Suprapubic skin (tissue), 4 donors: ENCODE data around the gene PMF1. TPM values are rescaled to one million over a fixed set of nuclear protein-coding genes. Genes with fewer than 3 reads are reported as not detected.

Source experiments
- DNase-seq, 2 donors: peaks; one replicate each; pipeline ENCODE4 v3.0.0-alpha.2; 2019; ENCODE audit warnings: low spot score in 2 of 2
- H3K27ac ChIP-seq: fragments of 200-600 bp; sonication (generic); one replicate; pipeline ENCODE4 v1.5.1; 2019
- H3K27me3 ChIP-seq: fragments of 200-600 bp; sonication (generic); one replicate; pipeline ENCODE4 v1.5.1; 2019
- H3K36me3 ChIP-seq: fragments of 200-600 bp; sonication (generic); one replicate; pipeline ENCODE4 v1.5.1; 2019
- H3K4me1 ChIP-seq: fragments of 200-600 bp; sonication (generic); one replicate; pipeline ENCODE4 v1.5.1; 2019
- H3K4me3 ChIP-seq: fragments of 200-600 bp; sonication (generic); one replicate; pipeline ENCODE4 v1.5.1; 2019; ENCODE audit warnings: mild to moderate bottlenecking
- H3K9me3 ChIP-seq: fragments of 200-600 bp; sonication (generic); one replicate; pipeline ENCODE4 v1.5.1; 2019
- EP300 ChIP-seq: sonication (generic); formaldehyde crosslinking; IDR thresholded peaks from one replicate; pipeline ENCODE4 v1.6.1; 2017; ENCODE audit warnings: antibody characterized with exemption
- POLR2A ChIP-seq, 2 donors: fragments of 450-650 bp; IDR thresholded peaks; one replicate each; pipeline ENCODE4 v1.6.1; 2017; ENCODE audit warnings: antibody characterized with exemption in 2 of 2, mild to moderate bottlenecking in 2 of 2, moderate library complexity in 2 of 2
- POLR2AphosphoS5 ChIP-seq, 3 donors: sonication (generic); formaldehyde crosslinking; IDR thresholded peaks; one replicate each; pipeline ENCODE4 v1.6.1; 2017; ENCODE audit warnings: antibody characterized with exemption in 3 of 3
- WGBS: methylation state at CpG from one replicate; pipeline ENCODE4 v1.1.5; 2018; 5-methylcytosine and 5-hydroxymethylcytosine counted together
- total RNA-seq, 4 donors: library from RNA; depleted of rRNA; stranded (reverse); fragments of >200 nt; gene quantifications; one replicate each; pipeline ENCODE4 v1.1.0, GENCODE V29; 2016
- TF ChIP-seq, protein P1 (sequence below), 2 donors: fragments of 200-600 bp in 1 of 2; fragments of 450-650 bp in 1 of 2; sonication (generic) in 1 of 2; IDR thresholded peaks; one replicate each; pipeline ENCODE4 v1.5.1; 2016 to 2019; ENCODE audit warnings: antibody characterized with exemption in 2 of 2, mild to moderate bottlenecking in 1 of 2, moderate library complexity in 1 of 2

The PMF1 gene, protein sequence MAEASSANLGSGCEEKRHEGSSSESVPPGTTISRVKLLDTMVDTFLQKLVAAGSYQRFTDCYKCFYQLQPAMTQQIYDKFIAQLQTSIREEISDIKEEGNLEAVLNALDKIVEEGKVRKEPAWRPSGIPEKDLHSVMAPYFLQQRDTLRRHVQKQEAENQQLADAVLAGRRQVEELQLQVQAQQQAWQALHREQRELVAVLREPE
- total RNA-seq, result 10 to 100 TPM; 42.7 to 74.3 (median 70.1) TPM

DNA sequence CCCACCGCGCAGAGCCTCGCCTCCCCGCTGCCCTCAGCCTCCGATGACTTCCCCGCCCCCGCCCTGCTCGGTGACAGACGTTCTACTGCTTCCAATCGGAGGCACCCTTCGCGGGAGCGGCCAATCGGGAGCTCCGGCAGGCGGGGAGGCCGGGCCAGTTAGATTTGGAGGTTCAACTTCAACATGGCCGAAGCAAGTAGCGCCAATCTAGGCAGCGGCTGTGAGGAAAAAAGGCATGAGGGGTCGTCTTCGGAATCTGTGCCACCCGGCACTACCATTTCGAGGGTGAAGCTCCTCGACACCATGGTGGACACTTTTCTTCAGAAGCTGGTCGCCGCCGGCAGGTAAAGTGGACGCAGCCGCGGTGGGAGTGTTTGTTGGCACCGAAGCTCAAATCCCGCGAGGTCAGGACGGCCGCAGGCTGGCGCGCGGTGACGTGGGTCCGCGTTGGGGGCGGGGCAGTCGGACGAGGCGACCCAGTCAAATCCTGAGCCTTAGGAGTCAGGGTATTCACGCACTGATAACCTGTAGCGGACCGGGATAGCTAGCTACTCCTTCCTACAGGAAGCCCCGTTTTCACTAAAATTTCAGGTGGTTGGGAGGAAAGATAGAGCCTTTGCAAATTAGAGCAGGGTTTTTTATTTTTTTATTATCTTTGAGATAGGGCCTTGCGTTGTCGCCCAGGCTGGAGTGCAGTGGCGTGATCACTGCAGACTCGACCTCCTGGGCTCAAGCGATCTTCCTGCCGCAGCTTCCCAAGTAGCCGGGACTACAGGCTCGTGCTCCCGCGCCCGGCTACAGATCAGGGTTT lies at the start of gene PMF1:
Gene PMF1, plus strand, starts transcription at position 175 of the 811 bp plus-strand sequence. Its CDS starts 9 bp downstream, at position 184.
- Histone ChIP-seq H3K4me3 (peak within 1 kb of the TSS; percentile 54), H3K9me3 (no peaks in the 10 kb centered on the region), H3K4me1 (peaks cover 33% of the 10 kb centered on the region), H3K27me3 (no peaks in the 10 kb centered on the region), H3K27ac (peak within 1 kb of the TSS; percentile 95), H3K36me3 (peaks cover 26% of the 10 kb centered on the region)
- TF ChIP-seq POLR2AphosphoS5 (IDR thresholded peaks at IDR 0.05) (peak; percentile 70 to 98 (median 93)), POLR2A (IDR thresholded peaks at IDR 0.05) (peak; percentile 52 to 82), EP300 (no peak)
- TF ChIP-seq, protein P1, sequence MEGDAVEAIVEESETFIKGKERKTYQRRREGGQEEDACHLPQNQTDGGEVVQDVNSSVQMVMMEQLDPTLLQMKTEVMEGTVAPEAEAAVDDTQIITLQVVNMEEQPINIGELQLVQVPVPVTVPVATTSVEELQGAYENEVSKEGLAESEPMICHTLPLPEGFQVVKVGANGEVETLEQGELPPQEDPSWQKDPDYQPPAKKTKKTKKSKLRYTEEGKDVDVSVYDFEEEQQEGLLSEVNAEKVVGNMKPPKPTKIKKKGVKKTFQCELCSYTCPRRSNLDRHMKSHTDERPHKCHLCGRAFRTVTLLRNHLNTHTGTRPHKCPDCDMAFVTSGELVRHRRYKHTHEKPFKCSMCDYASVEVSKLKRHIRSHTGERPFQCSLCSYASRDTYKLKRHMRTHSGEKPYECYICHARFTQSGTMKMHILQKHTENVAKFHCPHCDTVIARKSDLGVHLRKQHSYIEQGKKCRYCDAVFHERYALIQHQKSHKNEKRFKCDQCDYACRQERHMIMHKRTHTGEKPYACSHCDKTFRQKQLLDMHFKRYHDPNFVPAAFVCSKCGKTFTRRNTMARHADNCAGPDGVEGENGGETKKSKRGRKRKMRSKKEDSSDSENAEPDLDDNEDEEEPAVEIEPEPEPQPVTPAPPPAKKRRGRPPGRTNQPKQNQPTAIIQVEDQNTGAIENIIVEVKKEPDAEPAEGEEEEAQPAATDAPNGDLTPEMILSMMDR (IDR thresholded peaks at IDR 0.05), result no peak
- peak; percentile 99 to 100 for DNase-seq
- under 1% methylated on average over 31 of the region's 61 CpGs for WGBS

DNA sequence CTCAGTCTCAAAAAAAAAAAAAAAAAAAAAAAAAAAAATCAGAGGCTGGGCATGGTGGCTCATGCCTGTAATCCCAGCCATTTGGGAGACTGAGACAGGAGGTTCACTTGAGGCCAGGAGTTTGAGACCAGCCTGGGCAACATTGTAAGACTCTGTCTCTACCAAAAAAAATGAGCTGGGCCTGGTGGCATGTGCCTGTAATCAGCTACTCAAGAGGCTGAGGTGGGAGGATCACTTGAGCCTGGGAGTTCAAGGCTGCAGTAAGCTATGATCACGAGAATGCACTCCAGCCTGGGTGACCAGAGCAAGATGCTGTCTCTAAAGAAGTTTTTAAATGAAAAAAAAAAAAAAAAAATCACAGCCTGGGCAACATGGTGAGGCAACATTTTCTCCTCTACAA lies 49.1 kb upstream of the PMF1 start:
- peaks cover 19% of the 10 kb centered on the region for H3K4me1 ChIP-seq
- TF ChIP-seq POLR2AphosphoS5 (IDR thresholded peaks at IDR 0.05) (no peak), POLR2A (IDR thresholded peaks at IDR 0.05) (no peak), EP300 (no peak)
- TF ChIP-seq, protein P1 (IDR thresholded peaks at IDR 0.05), result no peak
- H3K4me3 ChIP-seq, result no peak overlapping the region
- WGBS, result 97% methylated on average over 1 of the region's 1 CpG
- no peaks in the 10 kb centered on the region for H3K27me3 ChIP-seq
- no peak for DNase-seq
- no peak overlapping the region for H3K27ac ChIP-seq
- peaks cover 52% of the 10 kb centered on the region for H3K36me3 ChIP-seq
- H3K9me3 ChIP-seq, result no peaks in the 10 kb centered on the region

- Histone ChIP-seq H3K4me1 (peaks cover 19% of the 10 kb centered on the region), H3K9me3 (no peaks in the 10 kb centered on the region), H3K27ac (no peak overlapping the region), H3K4me3 (no peak overlapping the region), H3K36me3 (peaks cover 51% of the 10 kb centered on the region), H3K27me3 (no peaks in the 10 kb centered on the region)
- TF ChIP-seq, protein P1 (IDR thresholded peaks at IDR 0.05), result no peak
- TF ChIP-seq POLR2AphosphoS5 (IDR thresholded peaks at IDR 0.05) (no peak), POLR2A (IDR thresholded peaks at IDR 0.05) (no peak), EP300 (no peak)
- 89% methylated on average over 6 of the region's 6 CpGs for WGBS
- DNase-seq, result no peak
Measured at GRCh38 chr1:156164125-156164831, 48.5 kb upstream of the PMF1 start.

DNA sequence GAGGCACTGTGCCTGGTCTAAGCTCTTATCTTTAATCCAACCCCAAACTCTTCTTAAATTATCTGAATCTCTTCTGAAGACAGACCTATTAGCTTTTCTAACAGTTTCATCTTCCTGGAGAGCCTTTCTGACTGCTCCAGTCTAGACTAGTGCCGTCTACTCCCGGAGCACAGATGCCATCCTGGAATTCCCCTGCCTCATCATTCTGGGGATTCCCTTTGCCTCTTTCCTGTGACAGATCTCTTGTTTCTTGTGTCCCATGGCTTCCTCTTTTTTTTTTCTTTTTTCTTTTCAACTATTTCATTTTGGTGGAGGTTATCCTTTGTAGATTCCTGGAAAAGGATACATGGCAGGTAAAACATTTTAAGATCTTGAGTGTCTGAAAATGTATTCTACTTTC lies 47.7 kb upstream of the PMF1 start:
- no peak overlapping the region for H3K4me3 ChIP-seq

More for the DNA sequence above, 47.7 kb upstream of the PMF1 start:
- Histone ChIP-seq H3K9me3 (no peaks in the 10 kb centered on the region), H3K27ac (no peak overlapping the region), H3K4me1 (peaks cover 17% of the 10 kb centered on the region), H3K36me3 (peaks cover 52% of the 10 kb centered on the region), H3K27me3 (no peaks in the 10 kb centered on the region)
- 34% methylated on average over 2 of the region's 2 CpGs for WGBS
- TF ChIP-seq, protein P1 (IDR thresholded peaks at IDR 0.05), result no peak
- TF ChIP-seq POLR2A (IDR thresholded peaks at IDR 0.05), result no peak
- TF ChIP-seq EP300, result no peak
- TF ChIP-seq POLR2AphosphoS5 (IDR thresholded peaks at IDR 0.05), result no peak
- no peak for DNase-seq
